GM10266 (cell line): ENCODE results near the gene CNPY2.
"Not testable (repeated sequence)": the region's sequence is repeated elsewhere in the genome, so short reads cannot be mapped to it uniquely, and the experiment has no call there.

Source experiments
- DNase-seq: peaks from one replicate; pipeline ENCODE4 v3.0.0; 2012; ENCODE audit errors: extremely low spot score
- TF ChIP-seq, protein P1 (sequence below): IDR thresholded peaks from 2 replicates; pipeline ENCODE4 v1.5.1; 2012; ENCODE audit warnings: mild to moderate bottlenecking, low read depth; ENCODE audit not compliant: control insufficient read depth, insufficient read depth; ENCODE audit errors: missing control alignments

CNPY2 gene

DNA sequence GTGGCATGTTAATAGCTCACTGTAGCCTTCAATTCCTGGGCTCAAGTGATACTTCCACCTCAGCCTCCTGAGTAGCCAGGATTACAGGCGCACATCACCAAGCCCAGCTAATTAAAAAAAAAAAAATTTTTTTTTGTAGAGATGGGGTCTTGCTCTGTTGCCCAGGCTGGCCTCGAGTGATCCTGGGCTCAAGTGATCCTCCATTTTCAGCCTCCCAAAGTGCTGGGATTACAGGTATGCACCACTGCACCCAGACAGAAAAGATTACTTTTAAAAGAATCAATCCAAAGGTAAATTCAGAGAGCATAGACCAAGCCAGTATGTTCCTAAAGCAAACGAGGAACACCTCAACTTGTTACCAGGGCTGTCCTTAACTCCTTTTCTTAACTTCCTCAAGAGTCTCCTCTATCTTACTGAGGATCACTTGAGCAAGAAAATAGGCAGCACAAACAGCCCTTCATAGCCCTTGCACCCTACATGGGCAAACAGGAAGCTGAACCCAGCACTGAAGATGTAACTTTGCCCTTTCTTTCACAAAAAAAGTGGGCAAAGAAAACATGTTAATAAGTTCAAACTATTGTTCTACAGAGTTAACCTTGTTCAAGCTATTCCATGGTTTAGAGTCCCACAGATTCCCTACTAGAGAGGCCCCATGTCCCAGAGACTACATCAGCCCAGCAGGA lies 26.9 kb downstream of the CNPY2 start:
- DNase-seq: no peak
- TF ChIP-seq, protein P1, sequence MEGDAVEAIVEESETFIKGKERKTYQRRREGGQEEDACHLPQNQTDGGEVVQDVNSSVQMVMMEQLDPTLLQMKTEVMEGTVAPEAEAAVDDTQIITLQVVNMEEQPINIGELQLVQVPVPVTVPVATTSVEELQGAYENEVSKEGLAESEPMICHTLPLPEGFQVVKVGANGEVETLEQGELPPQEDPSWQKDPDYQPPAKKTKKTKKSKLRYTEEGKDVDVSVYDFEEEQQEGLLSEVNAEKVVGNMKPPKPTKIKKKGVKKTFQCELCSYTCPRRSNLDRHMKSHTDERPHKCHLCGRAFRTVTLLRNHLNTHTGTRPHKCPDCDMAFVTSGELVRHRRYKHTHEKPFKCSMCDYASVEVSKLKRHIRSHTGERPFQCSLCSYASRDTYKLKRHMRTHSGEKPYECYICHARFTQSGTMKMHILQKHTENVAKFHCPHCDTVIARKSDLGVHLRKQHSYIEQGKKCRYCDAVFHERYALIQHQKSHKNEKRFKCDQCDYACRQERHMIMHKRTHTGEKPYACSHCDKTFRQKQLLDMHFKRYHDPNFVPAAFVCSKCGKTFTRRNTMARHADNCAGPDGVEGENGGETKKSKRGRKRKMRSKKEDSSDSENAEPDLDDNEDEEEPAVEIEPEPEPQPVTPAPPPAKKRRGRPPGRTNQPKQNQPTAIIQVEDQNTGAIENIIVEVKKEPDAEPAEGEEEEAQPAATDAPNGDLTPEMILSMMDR: no peak

DNA sequence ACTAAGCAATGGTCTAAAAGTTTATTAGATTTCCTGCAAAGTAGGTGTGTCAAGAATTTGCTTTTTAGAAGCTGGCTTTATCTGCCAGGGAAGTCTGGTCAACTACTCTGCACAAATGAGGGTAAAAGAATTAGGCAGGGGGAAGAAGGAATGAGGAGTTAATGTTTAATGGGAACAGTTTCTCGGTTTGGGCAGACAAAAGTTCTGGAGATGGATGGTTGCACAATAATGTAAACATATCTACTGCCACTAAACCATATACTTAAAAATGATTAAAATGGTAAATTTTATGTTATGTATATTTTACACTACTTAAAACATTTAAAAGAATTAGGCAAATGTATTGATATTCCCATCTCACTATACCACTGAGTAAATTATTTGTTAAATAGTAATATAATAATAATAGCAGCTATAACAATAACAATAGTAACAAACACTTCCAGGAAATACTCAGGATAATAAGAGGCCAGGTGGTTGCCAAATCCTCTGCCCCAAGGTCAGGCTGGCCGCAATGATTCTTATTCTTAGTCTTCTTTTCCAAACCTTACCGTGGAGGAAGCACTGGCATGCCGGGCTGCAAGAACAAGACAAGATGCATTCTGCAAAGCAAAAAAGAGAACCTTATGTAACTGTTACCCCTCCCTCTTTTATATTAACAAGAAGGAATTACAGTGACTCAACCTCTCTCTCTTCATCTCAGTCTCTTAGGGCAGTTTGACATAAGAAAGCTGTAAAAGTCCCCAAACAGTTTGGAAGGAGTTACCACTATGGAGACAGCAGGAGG lies 29.6 kb downstream of the CNPY2 start:
- no peak for DNase-seq
- TF ChIP-seq, protein P1: no peak

DNA sequence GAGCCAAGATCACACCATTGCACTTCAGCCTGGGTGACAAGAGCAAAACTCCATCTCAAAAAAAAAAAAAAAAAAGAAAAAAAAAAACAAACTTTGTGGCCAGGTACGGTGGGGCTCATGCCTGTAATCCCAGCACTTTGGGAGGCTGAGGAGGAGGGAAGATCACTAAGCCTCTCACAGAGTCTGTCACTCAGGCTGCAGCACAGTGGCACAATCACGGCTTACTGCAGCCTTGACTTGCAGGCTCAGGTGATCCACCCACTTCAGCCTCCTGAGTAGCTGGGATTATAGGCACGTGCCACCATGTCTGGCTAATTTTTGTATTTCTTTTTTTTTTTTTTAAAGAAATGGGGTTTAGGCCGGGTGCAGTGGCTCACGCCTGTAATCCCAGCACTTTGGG lies 31.5 kb downstream of the CNPY2 start:
- not testable (repeated sequence) for DNase-seq

DNA sequence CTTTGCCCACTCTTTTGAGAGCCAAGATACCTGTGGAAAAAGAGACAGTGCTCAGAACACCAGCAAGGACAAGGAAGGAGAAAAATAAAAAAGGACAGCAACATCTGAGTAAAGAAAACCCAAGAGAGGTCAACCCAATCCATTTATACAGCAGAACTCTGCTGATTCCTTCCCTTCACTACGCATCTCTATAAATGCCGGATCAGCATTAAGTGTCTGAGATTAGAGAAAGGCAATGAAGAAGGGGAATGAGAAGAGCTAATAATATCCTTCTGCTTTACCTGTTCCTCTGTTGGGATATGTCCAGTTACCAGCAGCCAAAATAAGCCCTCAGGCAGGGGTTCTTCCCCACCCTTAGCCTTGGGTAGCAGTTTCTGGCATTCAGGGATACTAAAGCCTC lies 33.2 kb downstream of the CNPY2 start:
- no peak for DNase-seq
- TF ChIP-seq, protein P1: no peak

DNA sequence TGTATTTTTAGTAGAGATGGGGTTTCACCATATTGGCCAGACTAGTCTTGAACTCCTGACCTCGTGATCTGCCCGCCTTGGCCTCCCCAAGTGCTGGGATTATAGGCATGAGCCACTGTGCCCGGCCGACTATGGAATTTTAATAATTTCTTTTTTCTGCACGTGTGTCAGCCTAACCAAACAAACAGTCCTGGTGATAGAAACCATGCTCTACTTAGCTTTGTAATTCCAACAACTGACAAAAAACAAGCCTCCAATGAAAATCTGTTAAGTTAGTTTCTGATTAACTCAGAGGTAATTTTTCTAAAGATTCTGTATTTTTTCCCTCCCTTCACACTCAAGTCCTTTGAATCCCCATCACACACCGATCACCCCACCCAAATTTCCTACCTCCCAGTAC lies 33.8 kb downstream of the CNPY2 start:
- TF ChIP-seq, protein P1: no peak

DNA sequence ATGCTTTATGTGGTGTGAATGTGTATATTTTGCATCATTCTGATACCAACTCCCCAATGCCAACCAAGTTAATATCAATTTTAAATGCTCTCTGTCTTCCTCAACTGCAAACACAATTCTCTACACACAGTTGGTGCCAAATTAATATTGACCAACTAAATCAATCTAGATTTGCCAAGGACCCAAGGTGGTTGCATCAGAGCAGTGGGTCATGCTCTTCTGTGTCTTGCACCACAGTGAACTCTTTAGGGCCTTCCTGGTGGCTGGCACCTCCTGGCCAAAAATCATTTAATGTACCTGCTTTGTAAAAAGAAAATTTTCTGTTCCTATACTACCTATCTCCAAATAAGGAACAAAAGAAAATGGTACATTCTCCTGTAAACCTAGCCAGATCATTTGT lies 34.9 kb downstream of the CNPY2 start:
- TF ChIP-seq, protein P1: no peak
- no peak for DNase-seq

More for the DNA sequence above, 33.8 kb downstream of the CNPY2 start:
- no peak for DNase-seq

DNA sequence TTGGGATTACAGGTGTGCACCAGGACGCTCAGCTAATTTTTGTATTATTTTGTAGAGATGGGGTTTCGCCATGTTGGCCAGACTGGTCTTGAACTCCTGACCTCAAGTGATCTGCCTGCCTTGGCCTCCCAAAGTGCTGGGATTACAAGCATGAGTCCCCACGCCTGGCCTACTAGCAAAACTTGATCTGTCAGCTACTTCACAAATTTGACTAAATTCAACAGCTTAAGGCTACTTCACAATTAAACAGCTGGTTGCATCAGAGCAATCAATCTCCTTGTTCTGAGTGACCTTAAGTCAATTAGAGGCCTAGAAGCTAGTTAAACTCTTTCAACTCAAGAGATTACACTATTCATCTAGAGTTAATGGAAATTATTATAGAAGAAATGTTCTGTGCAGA lies 36.9 kb downstream of the CNPY2 start:
- no peak for DNase-seq
- TF ChIP-seq, protein P1: no peak
